Peyer's patch (tissue), 4 donors: ENCODE results near the gene LMNB1. TPM values are rescaled to one million over a fixed set of nuclear protein-coding genes. Genes with fewer than 3 reads are reported as not detected.
"Not testable (repeated sequence)": the region's sequence is repeated elsewhere in the genome, so short reads cannot be mapped to it uniquely, and the experiment has no call there.

Source experiments
- DNase-seq, 3 donors: peaks; one replicate each; pipeline ENCODE4 v3.0.0-alpha.2; 2017 to 2019
- H3K27ac ChIP-seq, 4 donors: fragments of 200-600 bp; sonication (generic); one replicate each; pipeline ENCODE4 v1.5.1; 2016 to 2019
- H3K27me3 ChIP-seq, 2 donors: fragments of 200-600 bp; sonication (generic); one replicate each; pipeline ENCODE4 v1.5.1; 2019
- H3K36me3 ChIP-seq, 3 donors: fragments of 200-600 bp; sonication (generic); one replicate each; pipeline ENCODE4 v1.5.1; 2016 to 2019
- H3K4me1 ChIP-seq, 4 donors: fragments of 200-600 bp; sonication (generic); one replicate each; pipeline ENCODE4 v1.5.1; 2016 to 2019
- H3K4me3 ChIP-seq, 4 donors: fragments of 200-600 bp; sonication (generic); 1 replicate in 3 of 4; 2 replicates in 1 of 4; pipeline ENCODE4 v1.5.1; 2016 to 2019; ENCODE audit warnings: mild to moderate bottlenecking in 1 of 4
- H3K9me3 ChIP-seq, 4 donors: fragments of 200-600 bp; sonication (generic); one replicate each; pipeline ENCODE4 v1.5.1; 2016 to 2019; ENCODE audit warnings: mild to moderate bottlenecking in 1 of 4
- CTCF ChIP-seq, 6 experiments: fragments of 450-650 bp in 4 of 6; fragments of 200-600 bp in 2 of 6; sonication (generic) in 1 of 6; IDR thresholded peaks; one replicate each; pipeline ENCODE4 v1.5.1; 2017 to 2019; ENCODE audit warnings: antibody characterized with exemption in 6 of 6, mild to moderate bottlenecking in 3 of 6, moderate library complexity in 1 of 6
- POLR2A ChIP-seq, 2 donors: fragments of 450-650 bp; IDR thresholded peaks; one replicate each; pipeline ENCODE4 v1.5.1; 2017; ENCODE audit warnings: antibody characterized with exemption in 2 of 2, mild to moderate bottlenecking in 2 of 2, moderate library complexity in 2 of 2
- total RNA-seq, 4 donors: library from RNA; depleted of rRNA; stranded (reverse); fragments of >200 nt; gene quantifications; one replicate each; pipeline ENCODE4 v1.1.0, GENCODE V29; 2016

The LMNB1 gene
- 10 to 100 TPM; 18.6 to 83.3 (median 23.1) TPM for total RNA-seq

- Histone ChIP-seq H3K36me3 (no peaks in the 10 kb centered on the region), H3K27ac (peak within 1 kb of the TSS; percentile 92 to 97 (median 96)), H3K4me3 (peak within 1 kb of the TSS; percentile 76 to 89 (median 84)), H3K4me1 (peaks cover 0 to 16% (median 2%) of the 10 kb centered on the region in 4 donors), H3K27me3 (no peaks in the 10 kb centered on the region), H3K9me3 (no peaks in the 10 kb centered on the region)
- peak; percentile 93 to 97 (median 97) for DNase-seq
- TF ChIP-seq CTCF (IDR thresholded peaks at IDR 0.05) (peak in 3 of 6 experiments; percentile 7 to 22 (median 16)), POLR2A (IDR thresholded peaks at IDR 0.05) (peak in 1 of 2 donors; percentile 42)
Observed at GRCh38 chr5:126776499-126777256, at the start of gene LMNB1. TSS of gene LMNB1 (plus strand) at chr5:126777136. CDS start at chr5:126777509, 373 bp downstream.

- Histone ChIP-seq H3K9me3 (no peaks in the 10 kb centered on the region), H3K27me3 (no peaks in the 10 kb centered on the region), H3K36me3 (no peaks in the 10 kb centered on the region), H3K27ac (no peak overlapping the region), H3K4me3 (no peak overlapping the region), H3K4me1 (no peaks in the 10 kb centered on the region)
- no peak for TF ChIP-seq CTCF (IDR thresholded peaks at IDR 0.05)
- no peak for DNase-seq
Observed at GRCh38 chr5:126732716-126733115, 44.2 kb upstream of the LMNB1 start.

GRCh38 chr5:126734573-126734972 is 42.4 kb upstream of the LMNB1 start:
- H3K9me3 ChIP-seq, H3K27me3 ChIP-seq, H3K4me1 ChIP-seq, H3K27ac ChIP-seq, H3K36me3 ChIP-seq, H3K4me3 ChIP-seq, DNase-seq: not testable (repeated sequence)

- Histone ChIP-seq H3K9me3 (no peaks in the 10 kb centered on the region), H3K4me3 (no peak overlapping the region), H3K4me1 (no peaks in the 10 kb centered on the region), H3K36me3 (no peaks in the 10 kb centered on the region), H3K27ac (no peak overlapping the region), H3K27me3 (no peaks in the 10 kb centered on the region)
- TF ChIP-seq CTCF (IDR thresholded peaks at IDR 0.05) (no peak), POLR2A (IDR thresholded peaks at IDR 0.05) (no peak)
- DNase-seq = no peak
Observed at GRCh38 chr5:126736141-126736540, 40.8 kb upstream of the LMNB1 start.

- Histone ChIP-seq H3K9me3 (no peaks in the 10 kb centered on the region), H3K36me3 (no peaks in the 10 kb centered on the region), H3K4me3 (no peak overlapping the region), H3K27me3 (no peaks in the 10 kb centered on the region), H3K27ac (no peak overlapping the region), H3K4me1 (no peaks in the 10 kb centered on the region)
- TF ChIP-seq POLR2A (IDR thresholded peaks at IDR 0.05) (no peak), CTCF (IDR thresholded peaks at IDR 0.05) (no peak)
- no peak for DNase-seq
Observed at GRCh38 chr5:126741361-126741760, 35.6 kb upstream of the LMNB1 start.

GRCh38 chr5:126742425-126742824 is 34.5 kb upstream of the LMNB1 start:
- Histone ChIP-seq H3K4me1 (no peaks in the 10 kb centered on the region), H3K36me3 (no peaks in the 10 kb centered on the region), H3K27ac (no peak overlapping the region), H3K4me3 (no peak overlapping the region), H3K9me3 (no peaks in the 10 kb centered on the region), H3K27me3 (no peaks in the 10 kb centered on the region)
- DNase-seq = no peak
- no peak for TF ChIP-seq CTCF (IDR thresholded peaks at IDR 0.05)
- no peak for TF ChIP-seq POLR2A (IDR thresholded peaks at IDR 0.05)
